Progenitor cell of endocrine pancreas (in vitro differentiated cells): ENCODE measurements around the gene ABCB6. TPM values are rescaled to one million over a fixed set of nuclear protein-coding genes. Genes with fewer than 3 reads are reported as not detected.

Experiments
- DNase-seq: peaks from one replicate; pipeline ENCODE4 v3.0.0; 2021; ENCODE audit warnings: low spot score; ENCODE audit not compliant: unreplicated experiment
- H3K27ac Mint-ChIP-seq: 2 replicates; pipeline ENCODE4 v1.8.0; 2021; ENCODE audit warnings: mild to moderate bottlenecking, moderate library complexity, mixed read lengths
- H3K27me3 Mint-ChIP-seq: 2 replicates; pipeline ENCODE4 v1.8.0; 2021; ENCODE audit warnings: mixed read lengths
- H3K36me3 Mint-ChIP-seq: 2 replicates; pipeline ENCODE4 v1.8.0; 2022; ENCODE audit warnings: mixed read lengths; ENCODE audit not compliant: insufficient read depth
- H3K4me1 Mint-ChIP-seq: 2 replicates; pipeline ENCODE4 v1.8.0; 2021; ENCODE audit warnings: low read depth, mixed read lengths
- H3K4me3 Mint-ChIP-seq: 2 replicates; pipeline ENCODE4 v1.8.0; 2021; ENCODE audit warnings: low read depth, mild to moderate bottlenecking, moderate library complexity, mixed read lengths
- H3K9me3 Mint-ChIP-seq: 2 replicates; pipeline ENCODE4 v1.8.0; 2021; ENCODE audit warnings: low read depth, mixed read lengths
- CTCF ChIP-seq: fragments of 200-600 bp; sonication (generic); IDR thresholded peaks from one replicate; pipeline ENCODE4 v1.5.0; 2021; ENCODE audit warnings: antibody characterized with exemption, mild to moderate bottlenecking; ENCODE audit not compliant: unreplicated experiment
- total RNA-seq: library from RNA; stranded (reverse); gene quantifications from 2 replicates; pipeline ENCODE4 v1.2.1, GENCODE V29; 2021

Gene ABCB6
- total RNA-seq, 1 donor from 2014 or later = 26.7 TPM

- Mint-ChIP-seq H3K36me3 (peaks cover 16% of the 10 kb centered on the region), H3K4me1 (peaks cover 8% of the 10 kb centered on the region), H3K27me3 (no peaks in the 10 kb centered on the region), H3K9me3 (no peaks in the 10 kb centered on the region), H3K27ac (no peak overlapping the region), H3K4me3 (no peak overlapping the region)
- no peak for DNase-seq
- TF ChIP-seq CTCF = no peak
These were observed 5.2 kb downstream of the ABCB6 start for GRCh38 chr2:219213486-219214071.

- Mint-ChIP-seq H3K4me3 (no peak overlapping the region), H3K36me3 (peaks cover 17% of the 10 kb centered on the region), H3K9me3 (no peaks in the 10 kb centered on the region), H3K27ac (no peak overlapping the region), H3K27me3 (no peaks in the 10 kb centered on the region), H3K4me1 (peaks cover 10% of the 10 kb centered on the region)
- DNase-seq = no peak
- no peak for TF ChIP-seq CTCF
These were observed 5.7 kb downstream of the ABCB6 start for GRCh38 chr2:219213026-219213415.

- Mint-ChIP-seq H3K27ac (peak overlapping the region; percentile 57), H3K9me3 (no peaks in the 10 kb centered on the region), H3K27me3 (no peaks in the 10 kb centered on the region), H3K4me1 (peaks cover 11% of the 10 kb centered on the region), H3K4me3 (no peak overlapping the region), H3K36me3 (peaks cover 17% of the 10 kb centered on the region)
- no peak for DNase-seq
- no peak for TF ChIP-seq CTCF
These were observed 7.8 kb downstream of the ABCB6 start for GRCh38 chr2:219210886-219211362.

- Mint-ChIP-seq H3K4me1 (peaks cover 11% of the 10 kb centered on the region), H3K9me3 (no peaks in the 10 kb centered on the region), H3K4me3 (no peak overlapping the region), H3K36me3 (peaks cover 17% of the 10 kb centered on the region), H3K27ac (no peak overlapping the region), H3K27me3 (no peaks in the 10 kb centered on the region)
- TF ChIP-seq CTCF = no peak
- DNase-seq = no peak
These were observed 8.4 kb downstream of the ABCB6 start for GRCh38 chr2:219210196-219210885.

GRCh38 chr2:219209236-219210195 is 9.2 kb downstream of the ABCB6 start:
- H3K27ac Mint-ChIP-seq = no peak overlapping the region
- TF ChIP-seq CTCF = no peak
- peaks cover 11% of the 10 kb centered on the region for H3K4me1 Mint-ChIP-seq
- no peaks in the 10 kb centered on the region for H3K9me3 Mint-ChIP-seq
- no peak overlapping the region for H3K4me3 Mint-ChIP-seq
- H3K36me3 Mint-ChIP-seq = peaks cover 17% of the 10 kb centered on the region
- no peak for DNase-seq
- H3K27me3 Mint-ChIP-seq = no peaks in the 10 kb centered on the region
